Activated CD8-positive, alpha-beta memory T cell treated with anti-CD3 and anti-CD28 coated beads for 48 hours (primary cell): ENCODE results near the gene METAP1.
"Not testable (repeated sequence)": the region's sequence is repeated elsewhere in the genome, so short reads cannot be mapped to it uniquely, and the experiment has no call there.

Source experiments
- DNase-seq, 3 experiments: peaks; one replicate each; pipeline ENCODE4 v3.0.0-alpha.2; 2020; ENCODE audit warnings: low read depth in 2 of 3, low spot score in 2 of 3

METAP1 gene

GRCh38 chr4:99054428-99054994 lies 59.0 kb downstream of the METAP1 start:
- DNase-seq, result no peak

DNA sequence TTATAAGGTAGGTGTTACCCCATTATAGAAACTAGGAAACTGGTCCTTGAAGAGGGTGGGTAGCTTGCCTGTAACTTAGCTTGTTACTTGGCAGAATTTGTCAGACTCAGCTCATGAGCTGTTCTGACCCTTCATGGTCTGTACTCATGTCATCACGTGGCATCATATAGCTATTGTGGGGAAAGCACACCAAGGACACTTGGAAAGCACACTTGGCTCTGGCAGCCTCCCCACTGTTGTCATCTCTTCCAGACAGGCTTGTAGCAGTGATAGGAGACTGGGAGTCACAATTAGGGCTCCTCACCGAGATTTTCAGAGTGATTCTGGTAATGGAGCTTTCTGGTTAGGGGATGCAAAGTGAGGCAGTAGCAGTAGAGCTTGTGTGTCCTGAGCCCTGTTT lies 62.7 kb downstream of the METAP1 start:
- no peak for DNase-seq

DNA sequence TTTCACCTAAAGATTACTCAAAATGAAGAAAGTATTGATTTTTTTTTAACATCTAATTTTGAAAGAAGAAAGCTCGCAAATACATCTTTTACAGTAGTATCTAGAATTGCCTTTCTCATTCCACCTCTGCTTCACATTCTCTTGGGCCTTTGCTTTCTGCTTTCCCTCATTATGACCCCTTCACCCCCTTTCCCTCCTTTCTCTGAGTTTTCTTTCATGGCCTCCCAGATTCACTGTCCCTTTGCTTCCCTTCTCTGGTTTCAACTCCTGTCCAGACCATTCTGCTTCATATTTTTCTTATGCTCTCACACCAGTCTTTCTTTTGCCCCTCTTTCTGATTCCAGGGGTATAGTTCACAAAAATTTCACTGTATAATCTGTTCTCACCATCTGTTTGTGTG lies 64.0 kb downstream of the METAP1 start:
- no peak for DNase-seq

GRCh38 chr4:99061048-99061700 lies 65.7 kb downstream of the METAP1 start:
- DNase-seq, result no peak

DNA sequence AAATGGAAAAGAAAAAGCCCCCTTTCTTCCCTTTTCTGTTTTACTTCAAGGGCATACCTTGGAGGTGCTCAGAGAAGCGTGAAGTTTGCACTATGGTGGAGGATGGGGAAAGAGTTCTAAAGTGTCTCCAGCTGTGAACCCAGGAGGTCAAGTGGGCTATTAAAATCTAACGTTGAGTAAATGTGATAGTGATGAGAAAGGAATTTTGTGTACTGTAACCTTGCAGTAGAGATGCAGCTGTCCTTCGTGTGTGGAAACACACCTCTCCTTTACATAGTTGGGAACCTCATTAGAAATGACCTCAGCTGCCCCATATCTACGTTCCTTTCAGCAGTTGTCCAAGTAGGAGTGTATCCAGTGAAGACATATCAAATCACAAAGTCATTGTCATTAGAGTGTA lies 66.6 kb downstream of the METAP1 start:
- DNase-seq, result no peak

- not testable (repeated sequence) for DNase-seq
Measured at GRCh38 chr4:99065521-99065920, 70.0 kb downstream of the METAP1 start.

GRCh38 chr4:99067617-99068016 lies 72.1 kb downstream of the METAP1 start:
- DNase-seq, result no peak

- no peak for DNase-seq
Measured at GRCh38 chr4:99071159-99071558, 75.6 kb downstream of the METAP1 start.

DNA sequence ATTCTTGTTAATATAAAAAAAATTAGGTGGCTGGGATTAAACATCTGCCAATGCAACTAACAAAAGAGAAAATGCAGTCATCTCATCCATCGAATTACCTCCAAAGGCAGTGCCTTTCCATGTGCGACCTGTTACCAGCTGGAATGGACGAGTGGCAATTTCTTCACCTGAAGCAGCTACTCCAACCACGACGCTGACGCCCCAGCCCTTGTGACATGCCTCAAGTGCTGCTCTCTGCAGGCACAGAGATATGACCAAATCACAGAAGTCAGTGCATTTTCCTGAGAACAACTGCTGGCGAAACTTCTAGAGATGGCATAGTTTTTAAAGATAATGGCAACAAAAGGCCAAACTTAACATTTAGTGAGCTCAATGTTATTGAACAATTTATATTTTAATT lies 79.3 kb downstream of the METAP1 start:
- DNase-seq, result no peak

- DNase-seq, result no peak
Measured at GRCh38 chr4:99076292-99076976, 80.9 kb downstream of the METAP1 start.

DNA sequence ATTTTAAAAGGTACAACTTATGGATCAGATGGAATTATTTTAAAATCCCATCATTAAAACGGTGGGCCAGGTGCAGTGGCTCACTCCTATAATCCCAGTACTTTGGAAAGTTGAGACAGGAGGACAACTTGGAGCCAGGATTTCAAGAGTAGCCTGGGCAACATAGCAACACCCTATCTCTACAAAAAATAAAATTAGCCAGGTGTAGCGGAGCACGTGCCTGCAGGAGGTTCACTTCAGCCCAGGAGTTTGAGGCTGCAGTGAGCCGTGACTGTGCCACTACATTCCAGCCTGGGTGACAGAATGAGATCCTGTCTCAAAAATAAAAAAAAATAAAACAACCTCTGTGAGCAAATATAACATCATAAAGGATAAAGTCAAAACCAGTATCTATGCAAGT lies 81.7 kb downstream of the METAP1 start:
- DNase-seq, result no peak

- DNase-seq, result no peak
Measured at GRCh38 chr4:99078336-99078735, 82.8 kb downstream of the METAP1 start.

DNA sequence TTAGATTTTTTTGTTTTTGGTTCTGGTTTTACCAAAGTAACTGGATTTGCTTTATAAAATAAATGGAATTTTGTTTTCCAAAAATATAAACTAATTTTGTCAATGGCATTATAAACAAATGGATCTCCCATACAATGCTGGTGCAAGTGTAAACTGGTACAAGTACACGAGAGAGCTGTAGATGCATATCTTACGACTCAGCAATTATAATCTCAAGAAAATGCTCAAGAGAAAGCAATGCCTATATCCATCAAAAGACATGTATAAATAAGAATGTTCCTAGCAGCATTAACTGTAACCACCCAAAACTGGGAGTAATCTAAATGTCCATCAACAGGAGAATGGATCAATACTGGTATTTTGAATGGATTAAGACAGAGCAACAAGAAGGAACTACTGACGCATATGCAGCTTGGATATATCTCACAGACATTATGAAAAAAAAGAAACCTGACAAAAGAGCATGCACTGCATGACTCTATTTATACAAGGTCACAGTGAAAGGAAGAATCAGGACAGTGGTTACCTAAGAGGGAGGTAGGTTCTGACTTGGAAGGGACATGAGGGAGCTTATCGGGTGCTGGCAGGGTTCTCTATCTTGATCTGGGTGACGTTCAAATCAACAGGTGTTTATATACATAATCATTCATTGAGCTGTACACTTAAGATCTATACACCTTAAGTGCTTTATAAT lies 83.6 kb downstream of the METAP1 start:
- no peak for DNase-seq

DNA sequence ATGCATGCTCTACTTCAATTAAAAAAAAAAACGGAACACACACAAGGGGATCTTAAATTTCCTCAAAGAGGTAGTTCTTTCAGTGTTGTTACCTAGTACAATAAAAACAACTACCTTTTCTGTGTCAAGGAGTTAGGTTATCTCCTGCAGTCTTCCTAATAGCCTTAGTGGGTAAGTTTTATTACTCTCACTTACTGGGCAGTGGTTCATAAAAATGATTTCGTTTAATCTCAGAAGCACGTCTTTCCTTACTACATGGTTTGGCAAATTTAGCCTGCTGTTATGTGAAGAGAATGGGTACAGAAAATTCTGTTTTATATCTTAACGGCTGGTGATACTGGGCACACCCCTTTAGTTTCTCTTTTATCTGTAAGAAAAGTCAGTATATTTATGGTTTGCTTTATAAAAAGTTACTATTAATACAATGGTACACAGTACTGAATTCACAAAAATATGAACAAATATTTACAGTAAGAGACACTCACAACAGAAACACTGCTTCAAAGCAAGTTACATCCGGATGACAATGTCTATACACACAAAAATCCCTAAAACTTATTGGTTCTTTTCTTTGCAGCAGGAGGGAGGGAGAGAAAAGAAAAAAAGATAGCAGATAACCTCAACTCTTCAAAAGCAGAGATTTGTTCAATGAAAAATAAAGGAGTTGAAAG lies 84.2 kb downstream of the METAP1 start:
- DNase-seq, result no peak

DNA sequence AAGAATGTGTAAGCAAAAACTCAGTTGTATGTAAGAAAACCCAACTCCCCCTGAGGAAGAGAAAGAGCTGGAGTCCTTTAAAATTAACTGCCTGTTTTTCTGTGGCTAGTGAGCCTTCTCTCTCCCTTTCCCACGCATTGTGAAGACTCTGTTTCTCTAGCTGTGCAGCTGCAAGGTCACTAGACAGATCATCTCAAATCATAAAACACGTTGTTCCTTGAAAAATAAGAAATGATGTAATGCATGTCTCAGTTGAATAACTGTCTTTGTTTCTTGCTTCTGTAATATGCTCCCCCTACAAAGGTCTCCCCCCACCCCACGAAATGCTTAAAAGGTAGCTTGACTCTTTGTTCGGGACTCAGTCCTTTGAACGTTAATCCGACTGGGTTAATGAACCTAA lies 85.3 kb downstream of the METAP1 start:
- DNase-seq, result not testable (repeated sequence)

DNA sequence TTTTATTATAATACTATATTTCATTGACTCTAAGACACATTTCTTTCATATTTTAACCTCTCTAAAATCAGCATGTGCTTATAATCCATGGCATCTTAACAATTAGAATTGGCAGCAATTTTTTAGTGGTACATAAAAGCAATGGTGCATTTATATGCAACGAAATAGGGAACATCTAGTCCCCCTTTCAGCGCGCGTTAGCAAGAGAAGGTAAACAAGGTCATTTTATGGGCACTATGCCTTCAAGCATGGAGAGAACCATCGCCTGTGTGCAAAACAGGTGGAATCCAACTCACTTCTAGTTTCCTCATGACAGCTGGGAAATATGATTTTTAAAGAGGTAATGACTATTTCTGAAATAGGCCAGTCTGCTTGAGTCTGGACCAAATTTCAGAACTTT lies 86.7 kb downstream of the METAP1 start:
- DNase-seq, result no peak

GRCh38 chr4:99084595-99084994 lies 89.1 kb downstream of the METAP1 start:
- no peak for DNase-seq

GRCh38 chr4:99088023-99088449 lies 92.5 kb downstream of the METAP1 start:
- DNase-seq, result no peak

DNA sequence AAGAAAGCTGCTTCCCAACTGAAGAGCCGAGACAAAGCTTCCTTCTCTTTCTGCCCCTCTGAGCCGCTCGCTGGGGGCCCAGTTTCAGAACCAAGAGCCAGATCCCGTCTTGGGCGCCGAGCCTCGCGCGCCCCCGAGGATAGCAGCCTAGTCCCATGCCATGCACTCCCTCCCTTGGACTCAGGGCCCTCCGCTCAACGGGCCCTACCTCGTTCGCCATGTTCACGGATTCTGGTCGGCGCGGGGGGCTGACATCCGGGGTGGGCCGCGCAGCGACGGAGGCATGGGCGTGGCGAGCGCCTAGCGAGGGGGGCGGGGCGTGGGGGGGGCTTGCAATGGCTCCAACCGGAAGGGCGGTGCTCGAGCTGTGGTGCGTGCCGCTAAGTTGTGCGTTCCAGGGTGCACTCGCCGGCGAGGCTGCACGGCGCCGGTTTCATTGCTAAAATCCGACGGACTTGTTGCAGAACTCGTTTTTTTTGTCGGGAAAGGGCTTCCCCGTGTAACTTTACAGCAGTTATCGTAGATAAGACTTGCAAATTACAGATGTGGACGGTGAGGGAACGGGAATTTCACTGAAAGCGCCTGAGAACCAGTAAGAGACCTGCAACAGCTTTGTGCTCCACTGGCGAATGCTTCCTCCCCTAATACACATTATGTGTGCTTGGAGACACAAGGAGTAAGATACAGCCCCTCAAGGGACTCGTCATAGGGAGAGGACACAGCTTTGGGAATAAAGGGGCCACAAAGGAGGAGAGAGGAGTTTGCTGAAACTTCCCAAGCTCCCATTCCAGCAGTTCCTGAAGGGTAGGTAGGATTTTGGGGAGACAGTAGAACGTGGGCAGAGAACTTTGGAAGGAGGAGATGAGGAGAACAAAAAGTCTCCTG lies 93.2 kb downstream of the METAP1 start, which contains the start of gene ADH5:
Gene ADH5, minus strand, starts transcription at position 308 of the 885 bp plus-strand sequence. Its CDS starts 88 bp downstream, at position 220.
- DNase-seq, result peak; percentile 78 to 83 (median 80)

GRCh38 chr4:99090481-99091215 lies 95.1 kb downstream of the METAP1 start:
- DNase-seq, result no peak
